Measurements from ENCODE around the gene OCA2.

DNA sequence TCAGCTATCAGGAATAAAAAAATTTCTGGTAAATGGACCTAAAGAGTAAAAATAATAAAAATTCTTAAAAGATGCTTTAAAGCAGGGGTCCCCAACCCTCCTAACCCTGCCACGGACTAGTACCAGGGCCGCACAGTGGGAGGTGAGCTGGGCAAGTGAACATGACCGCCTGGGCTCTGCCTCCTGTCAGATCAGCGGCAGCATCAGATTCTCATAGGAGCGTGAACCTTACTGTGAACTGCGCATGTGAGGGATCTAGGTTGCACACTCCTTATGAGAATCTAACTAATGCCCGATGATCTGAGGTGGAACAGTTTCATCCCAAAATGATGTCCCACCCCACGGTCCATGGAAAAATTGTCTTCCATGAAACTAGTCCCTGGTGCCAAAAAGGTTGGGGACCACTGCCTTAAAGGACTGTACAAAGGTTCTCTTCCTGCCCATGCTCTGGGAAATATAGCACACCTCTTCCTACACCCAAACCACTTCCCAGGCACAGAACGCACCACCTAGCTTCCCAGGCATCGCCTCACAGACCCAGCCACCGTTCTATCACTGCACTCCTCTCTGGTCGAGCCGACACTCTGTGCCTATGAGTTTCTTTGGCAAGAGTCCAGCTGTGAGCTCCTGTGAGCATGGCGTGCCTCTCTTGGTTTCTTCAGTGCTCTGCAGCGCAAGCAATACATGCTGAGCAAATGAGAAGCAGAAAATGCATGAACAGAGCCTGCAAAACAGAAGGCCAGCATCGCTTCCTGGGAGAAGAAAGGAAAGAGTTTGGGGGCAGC lies 104.9 kb downstream of the OCA2 start:
- TF ChIP-seq, protein P1, sequence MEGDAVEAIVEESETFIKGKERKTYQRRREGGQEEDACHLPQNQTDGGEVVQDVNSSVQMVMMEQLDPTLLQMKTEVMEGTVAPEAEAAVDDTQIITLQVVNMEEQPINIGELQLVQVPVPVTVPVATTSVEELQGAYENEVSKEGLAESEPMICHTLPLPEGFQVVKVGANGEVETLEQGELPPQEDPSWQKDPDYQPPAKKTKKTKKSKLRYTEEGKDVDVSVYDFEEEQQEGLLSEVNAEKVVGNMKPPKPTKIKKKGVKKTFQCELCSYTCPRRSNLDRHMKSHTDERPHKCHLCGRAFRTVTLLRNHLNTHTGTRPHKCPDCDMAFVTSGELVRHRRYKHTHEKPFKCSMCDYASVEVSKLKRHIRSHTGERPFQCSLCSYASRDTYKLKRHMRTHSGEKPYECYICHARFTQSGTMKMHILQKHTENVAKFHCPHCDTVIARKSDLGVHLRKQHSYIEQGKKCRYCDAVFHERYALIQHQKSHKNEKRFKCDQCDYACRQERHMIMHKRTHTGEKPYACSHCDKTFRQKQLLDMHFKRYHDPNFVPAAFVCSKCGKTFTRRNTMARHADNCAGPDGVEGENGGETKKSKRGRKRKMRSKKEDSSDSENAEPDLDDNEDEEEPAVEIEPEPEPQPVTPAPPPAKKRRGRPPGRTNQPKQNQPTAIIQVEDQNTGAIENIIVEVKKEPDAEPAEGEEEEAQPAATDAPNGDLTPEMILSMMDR (IDR thresholded peaks at IDR 0.05; ENCODE audit: low read length) = no peak
- TF ChIP-seq EZH2 (IDR thresholded peaks at IDR 0.05; ENCODE audit: borderline replicate concordance, low read length) = no peak
